ENCODE results near the gene CSTF3.

Gene CSTF3

GRCh38 chr11:33161120-33162005 lies at the start of gene CSTF3:
Gene CSTF3, minus strand, starts transcription at chr11:33161480. Its CDS starts 155 bp downstream, at chr11:33161325.
- in situ Hi-C loops (cut with MboI; ENCODE audit: low sequenced_read_pairs), result no loop called here

- in situ Hi-C loops (cut with MboI; ENCODE audit: low sequenced_read_pairs), result no loop called here
Observed at GRCh38 chr11:33208150-33208549, 46.9 kb upstream of the CSTF3 start.

GRCh38 chr11:33207408-33207985 lies 46.2 kb upstream of the CSTF3 start:
- in situ Hi-C loops (cut with MboI; ENCODE audit: low sequenced_read_pairs), result no loop called here

- in situ Hi-C loops (cut with MboI; ENCODE audit: low sequenced_read_pairs), result no loop called here
Observed at GRCh38 chr11:33197915-33198727, 36.8 kb upstream of the CSTF3 start.

GRCh38 chr11:33195462-33196173 lies 34.3 kb upstream of the CSTF3 start:
- in situ Hi-C loops (cut with MboI; ENCODE audit: low sequenced_read_pairs), result no loop called here

- in situ Hi-C loops (cut with MboI; ENCODE audit: low sequenced_read_pairs), result no loop called here
Observed at GRCh38 chr11:33194455-33194854, 33.2 kb upstream of the CSTF3 start.

- in situ Hi-C loops (cut with MboI; ENCODE audit: low sequenced_read_pairs), result no loop called here
Observed at GRCh38 chr11:33191467-33191866, 30.2 kb upstream of the CSTF3 start.

- in situ Hi-C loops (cut with MboI; ENCODE audit: low sequenced_read_pairs), result no loop called here
Observed at GRCh38 chr11:33187998-33188722, 26.9 kb upstream of the CSTF3 start.

GRCh38 chr11:33185756-33186155 lies 24.5 kb upstream of the CSTF3 start:
- in situ Hi-C loops (cut with MboI; ENCODE audit: low sequenced_read_pairs), result no loop called here

- in situ Hi-C loops (cut with MboI; ENCODE audit: low sequenced_read_pairs), result no loop called here
Observed at GRCh38 chr11:33182246-33182878, 21.1 kb upstream of the CSTF3 start.

GRCh38 chr11:33179348-33179803 lies 18.1 kb upstream of the CSTF3 start:
- in situ Hi-C loops (cut with MboI; ENCODE audit: low sequenced_read_pairs), result loop anchor here (10.0 kb wide), 1 partner anchor 145 kb away; no protein-coding TSS in a partner anchor

GRCh38 chr11:33178443-33179180 lies 17.3 kb upstream of the CSTF3 start:
- in situ Hi-C loops (cut with MboI; ENCODE audit: low sequenced_read_pairs), result loop anchor here (10.0 kb wide), 1 partner anchor 146 kb away; no protein-coding TSS in a partner anchor

GRCh38 chr11:33177676-33178336 lies 16.5 kb upstream of the CSTF3 start:
- in situ Hi-C loops (cut with MboI; ENCODE audit: low sequenced_read_pairs), result loop anchor here (10.0 kb wide), 1 partner anchor 147 kb away; no protein-coding TSS in a partner anchor

GRCh38 chr11:33176760-33177159 lies 15.5 kb upstream of the CSTF3 start:
- in situ Hi-C loops (cut with MboI; ENCODE audit: low sequenced_read_pairs), result loop anchor here (10.0 kb wide), 1 partner anchor 148 kb away; no protein-coding TSS in a partner anchor

GRCh38 chr11:33172996-33173395 lies 11.7 kb upstream of the CSTF3 start:
- in situ Hi-C loops (cut with MboI; ENCODE audit: low sequenced_read_pairs), result loop anchor here (10.0 kb wide), 1 partner anchor 152 kb away; no protein-coding TSS in a partner anchor

GRCh38 chr11:33172345-33172744 lies 11.1 kb upstream of the CSTF3 start:
- in situ Hi-C loops (cut with MboI; ENCODE audit: low sequenced_read_pairs), result loop anchor here (10.0 kb wide), 1 partner anchor 152 kb away; no protein-coding TSS in a partner anchor

GRCh38 chr11:33171251-33171650 lies 10.0 kb upstream of the CSTF3 start:
- in situ Hi-C loops (cut with MboI; ENCODE audit: low sequenced_read_pairs), result loop anchor here (10.0 kb wide), 1 partner anchor 154 kb away; no protein-coding TSS in a partner anchor

- in situ Hi-C loops (cut with MboI; ENCODE audit: low sequenced_read_pairs), result no loop called here
Observed at GRCh38 chr11:33168709-33169200, 7.5 kb upstream of the CSTF3 start.

Data from HL-60/S4 treated with retinoic acid at 250 ng/mL for 4 days and 3 days (cell line).